Measurements from ENCODE around the gene MUC22. TPM values are rescaled to one million over a fixed set of nuclear protein-coding genes. Genes with fewer than 3 reads are reported as not detected.

The MUC22 gene
- total and polyA plus RNA-seq, 7 experiments from 2014 or later, result not detected

- ATAC-seq (no peak), DNase-seq (no peak)
- H3K4me1 ChIP-seq (ENCODE audit: control insufficient read depth in 2 of 2, insufficient read depth in 2 of 2, low read length in 2 of 2), result no peaks in the 10 kb centered on the region
- CTCF ChIA-PET, result interaction anchor here (1.4 kb wide), 1 partner anchor 110 kb away, joined by 5 read pairs; the partner anchor contains the start of gene PSORS1C1
- intact Hi-C loops (cut with micrococcal nuclease), result no loop called here
- no peak overlapping the region for H3K4me3 ChIP-seq (ENCODE audit: low read length)
- H3K27ac ChIP-seq (ENCODE audit: low read depth, low read length), result no peak overlapping the region
- no peaks in the 10 kb centered on the region for H3K36me3 ChIP-seq (ENCODE audit: control insufficient read depth in 2 of 3, insufficient read depth in 3 of 3, low read length in 3 of 3)
- H3K9me3 ChIP-seq (ENCODE audit: control insufficient read depth in 2 of 3, low read length in 3 of 3), result no peaks in the 10 kb centered on the region
- Mint-ChIP-seq H3K27ac (no peak overlapping the region), H3K4me3 (no peak overlapping the region), H3K36me3 (no peaks in the 10 kb centered on the region), H3K4me1 (peaks cover 0 to 15% (median 4%) of the 10 kb centered on the region in 7 donors), H3K27me3 (peaks cover 0 to 28% (median 10%) of the 10 kb centered on the region in 5 donors), H3K9me3 (no peaks in the 10 kb centered on the region)
- POLR2A ChIA-PET, result no interaction called here
- no peaks in the 10 kb centered on the region for H3K27me3 ChIP-seq (ENCODE audit: control insufficient read depth in 2 of 2, insufficient read depth in 2 of 2, low read length in 2 of 2)
Observed at GRCh38 chr6:31004794-31005193, 5.5 kb upstream of the MUC22 start.

- POLR2A ChIA-PET, result interaction anchor here (0.6 to 0.7 kb wide), 2 partner anchors 19 to 545 kb away, joined by 4 to 7 read pairs; no protein-coding TSS in a partner anchor
- Mint-ChIP-seq H3K4me1 (peaks cover 0 to 15% (median 4%) of the 10 kb centered on the region in 7 donors), H3K27me3 (peaks cover 0 to 28% (median 10%) of the 10 kb centered on the region in 5 donors), H3K27ac (no peak overlapping the region), H3K36me3 (no peaks in the 10 kb centered on the region), H3K9me3 (no peaks in the 10 kb centered on the region), H3K4me3 (no peak overlapping the region)
- H3K27me3 ChIP-seq (ENCODE audit: control insufficient read depth in 2 of 2, insufficient read depth in 2 of 2, low read length in 2 of 2), result no peaks in the 10 kb centered on the region
- no peaks in the 10 kb centered on the region for H3K36me3 ChIP-seq (ENCODE audit: control insufficient read depth in 2 of 3, insufficient read depth in 3 of 3, low read length in 3 of 3)
- no peak overlapping the region for H3K4me3 ChIP-seq (ENCODE audit: low read length)
- no peak overlapping the region for H3K27ac ChIP-seq (ENCODE audit: low read depth, low read length)
- H3K9me3 ChIP-seq (ENCODE audit: control insufficient read depth in 2 of 3, low read length in 3 of 3), result no peaks in the 10 kb centered on the region
- intact Hi-C loops (cut with micrococcal nuclease), result no loop called here
- CTCF ChIA-PET, result no interaction called here
- no peaks in the 10 kb centered on the region for H3K4me1 ChIP-seq (ENCODE audit: control insufficient read depth in 2 of 2, insufficient read depth in 2 of 2, low read length in 2 of 2)
- DNase-seq (no peak), ATAC-seq (no peak)
Observed at GRCh38 chr6:31005249-31006020, 4.8 kb upstream of the MUC22 start.

GRCh38 chr6:31007694-31008093, 2.6 kb upstream of the MUC22 start:
- DNase-seq (no peak), ATAC-seq (no peak)
- Histone ChIP-seq H3K27me3 (ENCODE audit: control insufficient read depth in 2 of 2, insufficient read depth in 2 of 2, low read length in 2 of 2) (no peaks in the 10 kb centered on the region), H3K9me3 (ENCODE audit: control insufficient read depth in 2 of 3, low read length in 3 of 3) (no peaks in the 10 kb centered on the region), H3K4me1 (ENCODE audit: control insufficient read depth in 2 of 2, insufficient read depth in 2 of 2, low read length in 2 of 2) (no peaks in the 10 kb centered on the region), H3K36me3 (ENCODE audit: control insufficient read depth in 2 of 3, insufficient read depth in 3 of 3, low read length in 3 of 3) (no peaks in the 10 kb centered on the region), H3K27ac (ENCODE audit: low read depth, low read length) (no peak overlapping the region), H3K4me3 (ENCODE audit: low read length) (no peak overlapping the region)
- Mint-ChIP-seq H3K27ac (no peak overlapping the region), H3K9me3 (no peaks in the 10 kb centered on the region), H3K4me1 (peaks cover 0 to 8% (median 2%) of the 10 kb centered on the region in 7 donors), H3K27me3 (peaks cover 8 to 25% (median 15%) of the 10 kb centered on the region in 5 donors), H3K4me3 (no peak overlapping the region), H3K36me3 (peaks cover 0 to 3% (median 0%) of the 10 kb centered on the region in 5 donors)
- intact Hi-C loops (cut with micrococcal nuclease), result no loop called here
- ChIA-PET POLR2A (interaction anchor here (0.5 kb wide), 2 partner anchors 43 to 270 kb away, joined by 3 read pairs; no protein-coding TSS in a partner anchor), CTCF (no interaction called here)

- Mint-ChIP-seq H3K27me3 (peaks cover 8 to 25% (median 15%) of the 10 kb centered on the region in 5 donors), H3K9me3 (no peaks in the 10 kb centered on the region), H3K36me3 (peaks cover 0 to 3% (median 0%) of the 10 kb centered on the region in 5 donors), H3K4me3 (no peak overlapping the region), H3K4me1 (peaks cover 0 to 8% (median 2%) of the 10 kb centered on the region in 7 donors), H3K27ac (no peak overlapping the region)
- POLR2A ChIA-PET, result interaction anchor here (0.5 to 0.7 kb wide), 2 partner anchors 20 to 42 kb away, joined by 3 read pairs; no protein-coding TSS in a partner anchor
- intact Hi-C loops (cut with micrococcal nuclease), result no loop called here
- Histone ChIP-seq H3K27me3 (ENCODE audit: control insufficient read depth in 2 of 2, insufficient read depth in 2 of 2, low read length in 2 of 2) (no peaks in the 10 kb centered on the region), H3K9me3 (ENCODE audit: control insufficient read depth in 2 of 3, low read length in 3 of 3) (no peaks in the 10 kb centered on the region), H3K4me3 (ENCODE audit: low read length) (no peak overlapping the region), H3K27ac (ENCODE audit: low read depth, low read length) (no peak overlapping the region), H3K4me1 (ENCODE audit: control insufficient read depth in 2 of 2, insufficient read depth in 2 of 2, low read length in 2 of 2) (no peaks in the 10 kb centered on the region), H3K36me3 (ENCODE audit: control insufficient read depth in 2 of 3, insufficient read depth in 3 of 3, low read length in 3 of 3) (no peaks in the 10 kb centered on the region)
- CTCF ChIA-PET, result no interaction called here
- DNase-seq, result no peak
- ATAC-seq, result no peak
Observed at GRCh38 chr6:31008165-31008564, 2.1 kb upstream of the MUC22 start.

- no peak overlapping the region for H3K27ac ChIP-seq (ENCODE audit: low read depth, low read length)
- Mint-ChIP-seq H3K27me3 (peaks cover 10 to 30% (median 19%) of the 10 kb centered on the region in 5 donors), H3K27ac (no peak overlapping the region), H3K4me1 (peaks cover 0 to 6% (median 1%) of the 10 kb centered on the region in 7 donors), H3K9me3 (peaks cover 0 to 4% (median 0%) of the 10 kb centered on the region in 11 donors), H3K36me3 (peaks cover 0 to 3% (median 0%) of the 10 kb centered on the region in 5 donors), H3K4me3 (no peak overlapping the region)
- no peaks in the 10 kb centered on the region for H3K4me1 ChIP-seq (ENCODE audit: control insufficient read depth in 2 of 2, insufficient read depth in 2 of 2, low read length in 2 of 2)
- CTCF ChIA-PET, result no interaction called here
- no peaks in the 10 kb centered on the region for H3K9me3 ChIP-seq (ENCODE audit: control insufficient read depth in 2 of 3, low read length in 3 of 3)
- H3K27me3 ChIP-seq (ENCODE audit: control insufficient read depth in 2 of 2, insufficient read depth in 2 of 2, low read length in 2 of 2), result no peaks in the 10 kb centered on the region
- ATAC-seq (no peak), DNase-seq (no peak)
- intact Hi-C loops (cut with micrococcal nuclease), result no loop called here
- no peak overlapping the region for H3K4me3 ChIP-seq (ENCODE audit: low read length)
- no peaks in the 10 kb centered on the region for H3K36me3 ChIP-seq (ENCODE audit: control insufficient read depth in 2 of 3, insufficient read depth in 3 of 3, low read length in 3 of 3)
- POLR2A ChIA-PET, result no interaction called here
Observed at GRCh38 chr6:31009731-31010130, 543 bp upstream of the MUC22 start.

GRCh38 chr6:31011153-31011552, 879 bp downstream of the MUC22 start:
- Mint-ChIP-seq H3K4me3 (no peak overlapping the region), H3K27ac (no peak overlapping the region), H3K9me3 (peaks cover 0 to 11% (median 2%) of the 10 kb centered on the region in 11 donors), H3K36me3 (peaks cover 0 to 3% (median 0%) of the 10 kb centered on the region in 5 donors), H3K27me3 (peaks cover 10 to 30% (median 21%) of the 10 kb centered on the region in 5 donors), H3K4me1 (no peaks in the 10 kb centered on the region)
- no peak for ATAC-seq
- no peaks in the 10 kb centered on the region for H3K9me3 ChIP-seq (ENCODE audit: control insufficient read depth in 2 of 3, low read length in 3 of 3)
- no peaks in the 10 kb centered on the region for H3K4me1 ChIP-seq (ENCODE audit: control insufficient read depth in 2 of 2, insufficient read depth in 2 of 2, low read length in 2 of 2)
- no peak overlapping the region for H3K27ac ChIP-seq (ENCODE audit: low read depth, low read length)
- H3K4me3 ChIP-seq (ENCODE audit: low read length), result no peak overlapping the region
- POLR2A ChIA-PET, result no interaction called here
- no peak for DNase-seq
- H3K36me3 ChIP-seq (ENCODE audit: control insufficient read depth in 2 of 3, insufficient read depth in 3 of 3, low read length in 3 of 3), result no peaks in the 10 kb centered on the region
- intact Hi-C loops (cut with micrococcal nuclease), result no loop called here
- CTCF ChIA-PET, result no interaction called here
- no peaks in the 10 kb centered on the region for H3K27me3 ChIP-seq (ENCODE audit: control insufficient read depth in 2 of 2, insufficient read depth in 2 of 2, low read length in 2 of 2)

All from naive thymus-derived CD4-positive, alpha-beta T cell (primary cell).